Measurements from ENCODE around the gene SLCO3A1. TPM values are rescaled to one million over a fixed set of nuclear protein-coding genes. Genes with fewer than 3 reads are reported as not detected.

Gene SLCO3A1
- total and polyA plus RNA-seq, 2 experiments from 2014 or later = 1.9 to 6.9 TPM

DNA sequence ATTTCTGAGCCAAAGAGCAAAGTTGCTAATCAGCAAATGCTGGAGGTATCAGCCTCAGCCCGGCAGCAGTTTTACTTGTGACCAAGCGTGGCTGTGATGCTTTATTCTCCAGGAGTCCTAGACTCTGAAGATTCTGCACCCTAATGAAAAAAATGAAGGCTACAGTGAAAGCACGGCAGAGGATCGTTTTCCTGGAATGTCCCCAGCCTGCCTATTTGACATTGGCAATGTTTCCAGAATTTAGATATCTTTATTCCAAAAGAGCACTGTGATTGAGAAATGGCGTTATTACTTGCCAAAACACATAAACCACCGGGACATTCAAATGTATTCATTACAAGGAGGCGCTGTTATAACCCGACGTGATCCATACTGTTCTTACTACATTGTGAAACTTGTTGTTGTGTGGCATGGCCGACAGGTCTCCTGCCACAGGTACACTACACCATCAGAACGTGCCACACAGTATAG lies 263.8 kb downstream of the SLCO3A1 start:
- Histone ChIP-seq H3K27me3 (replicated peaks; ENCODE audit: insufficient read depth) (no peaks in the 10 kb centered on the region), H3K4me3 (no peak overlapping the region), H4K20me1 (ENCODE audit: insufficient read depth) (no peaks in the 10 kb centered on the region), H3K79me2 (ENCODE audit: insufficient read depth) (no peaks in the 10 kb centered on the region), H3K36me3 (ENCODE audit: low read depth) (no peaks in the 10 kb centered on the region), H3K4me1 (ENCODE audit: insufficient read depth) (peaks cover 15% of the 10 kb centered on the region; the same call in 1 of the 2 replicates), H3F3A (ENCODE audit: insufficient read depth) (peaks cover 14% of the 10 kb centered on the region; the same call in 1 of the 2 replicates), H3K9ac (no peak overlapping the region), H3K27ac (no peak overlapping the region), H3K9me3 (ENCODE audit: low read depth) (no peaks in the 10 kb centered on the region), H2AFZ (no peak overlapping the region), H3K9me2 (ENCODE audit: insufficient read depth) (no peaks in the 10 kb centered on the region), H3K4me2 (ENCODE audit: unreplicated experiment) (no peak overlapping the region)
- TF ChIP-seq EZH2phosphoT487 (IDR thresholded peaks at IDR 0.05; ENCODE audit: insufficient read depth, low read depth) (no peak), EZH2 (IDR thresholded peaks at IDR 0.05; ENCODE audit: insufficient read depth, poor library complexity, severe bottlenecking) (no peak)
- in situ Hi-C loops (cut with MboI) = no loop called here
- 12 to 17% methylated on average over 11 of the region's 11 CpGs for WGBS, 2 experiments (ENCODE audit: low coverage in 1 of 2, low lambda C conversion rate in 2 of 2, missing lambda C conversion rate in 2 of 2)
- DNase-seq = peak; percentile 31

DNA sequence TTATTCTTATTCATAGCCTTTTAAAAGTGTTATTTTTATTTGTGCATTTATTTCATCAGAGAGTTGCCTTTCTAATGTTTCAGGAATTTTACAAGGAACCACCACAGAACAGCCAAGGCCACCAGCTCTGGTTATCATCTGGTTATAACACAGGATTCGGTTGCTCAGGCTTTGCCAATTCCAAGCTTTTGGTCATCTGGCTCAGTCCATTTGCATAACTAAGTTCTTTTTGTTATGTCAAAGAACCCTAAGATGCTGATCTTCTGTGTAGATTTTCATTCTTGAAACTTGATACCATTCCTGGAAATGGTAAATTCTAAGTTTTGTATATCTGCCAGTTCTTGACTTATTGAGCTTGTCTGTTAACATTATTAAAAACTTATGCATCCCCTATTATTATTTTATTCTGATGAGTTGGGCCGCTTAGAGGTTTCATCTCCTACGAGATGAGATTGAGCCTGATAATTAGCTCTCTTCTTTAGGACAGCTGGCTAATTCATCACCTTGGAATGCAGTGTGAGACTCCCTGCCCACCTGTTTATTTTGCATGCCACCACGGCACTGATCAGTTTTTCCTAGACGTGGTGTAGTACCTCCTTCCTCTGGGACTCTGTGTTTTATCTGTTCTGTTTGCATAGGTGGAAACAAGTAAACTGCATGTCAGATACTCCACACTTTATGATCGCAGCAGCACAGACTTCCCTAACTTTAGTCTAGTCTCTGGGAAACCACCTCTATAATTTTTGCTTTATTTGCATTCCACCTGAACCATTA lies 264.8 kb downstream of the SLCO3A1 start:
- TF ChIP-seq EZH2 (IDR thresholded peaks at IDR 0.05; ENCODE audit: insufficient read depth, poor library complexity, severe bottlenecking) = no peak
- TF ChIP-seq EZH2phosphoT487 (IDR thresholded peaks at IDR 0.05; ENCODE audit: insufficient read depth, low read depth) = no peak
- H3K27me3 ChIP-seq (replicated peaks; ENCODE audit: insufficient read depth) = no peaks in the 10 kb centered on the region
- no peaks in the 10 kb centered on the region for H3K79me2 ChIP-seq (ENCODE audit: insufficient read depth)
- H3K27ac ChIP-seq = no peak overlapping the region
- H3K9me2 ChIP-seq (ENCODE audit: insufficient read depth) = no peaks in the 10 kb centered on the region
- in situ Hi-C loops (cut with MboI) = no loop called here
- peak; percentile 56 for DNase-seq
- H3K4me2 ChIP-seq (ENCODE audit: unreplicated experiment) = no peak overlapping the region
- peaks cover 12% of the 10 kb centered on the region; the same call in 1 of the 2 replicates for H3K4me1 ChIP-seq (ENCODE audit: insufficient read depth)
- WGBS, 2 experiments (ENCODE audit: low coverage in 1 of 2, low lambda C conversion rate in 2 of 2, missing lambda C conversion rate in 2 of 2) = 26 to 32% methylated on average over 6 of the region's 6 CpGs
- no peak overlapping the region for H3K9ac ChIP-seq
- no peaks in the 10 kb centered on the region for H3K9me3 ChIP-seq (ENCODE audit: low read depth)
- H3F3A ChIP-seq (ENCODE audit: insufficient read depth) = peaks cover 14% of the 10 kb centered on the region; the same call in 1 of the 2 replicates
- H4K20me1 ChIP-seq (ENCODE audit: insufficient read depth) = no peaks in the 10 kb centered on the region
- H3K36me3 ChIP-seq (ENCODE audit: low read depth) = no peaks in the 10 kb centered on the region
- H2AFZ ChIP-seq = no peak overlapping the region
- no peak overlapping the region for H3K4me3 ChIP-seq

DNA sequence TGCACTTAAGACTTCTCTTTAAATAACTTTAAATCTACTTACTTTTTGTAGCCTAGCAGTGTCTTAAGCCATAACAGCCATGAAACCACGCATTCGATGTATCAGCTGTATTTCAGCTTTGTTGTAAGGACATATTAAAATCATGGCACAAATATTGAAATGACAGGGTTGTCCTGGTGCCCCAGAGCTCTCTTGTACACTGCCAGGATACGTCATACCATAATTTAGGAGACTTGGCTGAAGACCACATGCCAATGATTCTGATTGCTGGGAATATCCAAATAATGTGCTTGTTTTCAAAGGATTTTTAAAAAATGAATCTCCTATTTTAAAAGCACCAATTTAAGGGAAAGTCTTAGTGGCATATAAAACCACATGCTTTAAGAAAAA lies 265.4 kb downstream of the SLCO3A1 start:
- in situ Hi-C loops (cut with MboI) = no loop called here
- Histone ChIP-seq H3K27ac (no peak overlapping the region), H3K4me1 (ENCODE audit: insufficient read depth) (peaks cover 12% of the 10 kb centered on the region; the same call in 1 of the 2 replicates), H3K9me3 (ENCODE audit: low read depth) (no peaks in the 10 kb centered on the region), H3K79me2 (ENCODE audit: insufficient read depth) (no peaks in the 10 kb centered on the region), H2AFZ (no peak overlapping the region), H3K36me3 (ENCODE audit: low read depth) (no peaks in the 10 kb centered on the region), H3K27me3 (replicated peaks; ENCODE audit: insufficient read depth) (no peaks in the 10 kb centered on the region), H3K4me3 (no peak overlapping the region), H4K20me1 (ENCODE audit: insufficient read depth) (no peaks in the 10 kb centered on the region), H3K9ac (no peak overlapping the region), H3K9me2 (ENCODE audit: insufficient read depth) (no peaks in the 10 kb centered on the region), H3F3A (ENCODE audit: insufficient read depth) (peaks cover 14% of the 10 kb centered on the region; the same call in 1 of the 2 replicates), H3K4me2 (ENCODE audit: unreplicated experiment) (no peak overlapping the region)
- no peak for TF ChIP-seq EZH2phosphoT487 (IDR thresholded peaks at IDR 0.05; ENCODE audit: insufficient read depth, low read depth)
- TF ChIP-seq EZH2 (IDR thresholded peaks at IDR 0.05; ENCODE audit: insufficient read depth, poor library complexity, severe bottlenecking) = no peak
- no peak for DNase-seq
- WGBS, 2 experiments (ENCODE audit: low coverage in 1 of 2, low lambda C conversion rate in 2 of 2, missing lambda C conversion rate in 2 of 2) = 62 to 73% methylated on average over 3 of the region's 3 CpGs

DNA sequence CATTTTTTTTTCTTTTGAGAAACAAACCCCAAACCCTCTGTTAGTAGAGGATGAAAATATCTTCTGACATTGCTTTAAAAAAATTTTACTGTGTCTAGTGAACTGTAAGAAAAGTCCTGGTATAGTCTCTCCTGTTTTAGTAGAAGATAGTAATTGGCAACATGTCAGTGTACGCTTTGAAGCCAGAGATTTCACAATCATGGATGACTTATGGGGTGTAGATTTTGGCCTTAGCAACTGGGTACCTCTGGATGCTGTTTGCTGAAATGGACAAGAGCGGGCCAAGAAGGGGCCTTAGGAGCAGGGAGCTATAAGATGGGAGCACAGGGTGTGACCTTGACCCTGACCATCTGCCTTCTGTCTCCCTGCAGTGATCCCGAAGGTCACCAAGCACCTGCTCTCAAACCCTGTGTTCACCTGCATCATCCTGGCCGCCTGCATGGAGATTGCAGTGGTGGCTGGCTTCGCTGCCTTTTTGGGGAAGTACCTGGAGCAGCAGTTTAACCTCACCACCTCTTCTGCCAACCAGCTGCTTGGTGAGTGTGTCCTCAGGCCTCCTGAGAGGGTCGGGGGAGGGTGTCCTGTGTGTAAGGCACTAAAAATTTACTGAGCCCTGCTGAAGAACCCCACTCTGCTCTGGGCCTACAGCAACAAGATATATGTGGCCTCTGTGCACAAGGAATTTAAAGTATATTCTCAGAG lies 266.7 kb downstream of the SLCO3A1 start:
- Histone ChIP-seq H3K36me3 (ENCODE audit: low read depth) (no peaks in the 10 kb centered on the region), H3K4me3 (no peak overlapping the region), H2AFZ (no peak overlapping the region), H3K27me3 (replicated peaks; ENCODE audit: insufficient read depth) (no peaks in the 10 kb centered on the region), H3K79me2 (ENCODE audit: insufficient read depth) (no peaks in the 10 kb centered on the region), H3K4me1 (ENCODE audit: insufficient read depth) (peaks cover 12% of the 10 kb centered on the region; the same call in 1 of the 2 replicates), H3F3A (ENCODE audit: insufficient read depth) (peaks cover 14% of the 10 kb centered on the region; the same call in 1 of the 2 replicates), H3K9ac (no peak overlapping the region), H3K4me2 (ENCODE audit: unreplicated experiment) (no peak overlapping the region), H4K20me1 (ENCODE audit: insufficient read depth) (no peaks in the 10 kb centered on the region), H3K9me3 (ENCODE audit: low read depth) (no peaks in the 10 kb centered on the region), H3K9me2 (ENCODE audit: insufficient read depth) (no peaks in the 10 kb centered on the region), H3K27ac (no peak overlapping the region)
- WGBS, 2 experiments (ENCODE audit: low coverage in 1 of 2, low lambda C conversion rate in 2 of 2, missing lambda C conversion rate in 2 of 2) = 75 to 77% methylated on average over 6 of the region's 6 CpGs
- DNase-seq = peak; percentile 24
- TF ChIP-seq EZH2phosphoT487 (IDR thresholded peaks at IDR 0.05; ENCODE audit: insufficient read depth, low read depth) (no peak), EZH2 (IDR thresholded peaks at IDR 0.05; ENCODE audit: insufficient read depth, poor library complexity, severe bottlenecking) (no peak)
- in situ Hi-C loops (cut with MboI) = no loop called here

Data from GM23248 (cell line).